ENCODE measurements around the gene KIF27.
"Not testable (repeated sequence)": the region's sequence is repeated elsewhere in the genome, so short reads cannot be mapped to it uniquely, and the experiment has no call there.

Gene KIF27

GRCh38 chr9:83920927-83921707 is at the start of gene KIF27:
KIF27 (minus strand) TSS chr9:83921432; CDS start chr9:83915591, 5,841 bp downstream.
- DNase-seq: peak; percentile 89

GRCh38 chr9:83969602-83970001 is 48.4 kb upstream of the KIF27 start:
- DNase-seq: no peak

GRCh38 chr9:83967073-83967472 is 45.8 kb upstream of the KIF27 start:
- DNase-seq: no peak

- no peak for DNase-seq
Observed at GRCh38 chr9:83966209-83966582, 45.0 kb upstream of the KIF27 start.

- DNase-seq: no peak
Observed at GRCh38 chr9:83965350-83966208, 44.3 kb upstream of the KIF27 start.

GRCh38 chr9:83964973-83965349 is 43.7 kb upstream of the KIF27 start:
- DNase-seq: no peak

- no peak for DNase-seq
Observed at GRCh38 chr9:83962165-83962564, 40.9 kb upstream of the KIF27 start.

- no peak for DNase-seq
Observed at GRCh38 chr9:83960991-83961390, 39.8 kb upstream of the KIF27 start.

- no peak for DNase-seq
Observed at GRCh38 chr9:83959061-83959460, 37.8 kb upstream of the KIF27 start.

GRCh38 chr9:83957248-83957513 is 35.9 kb upstream of the KIF27 start:
- DNase-seq: no peak

GRCh38 chr9:83956436-83957247 is 35.4 kb upstream of the KIF27 start:
- no peak for DNase-seq

GRCh38 chr9:83956086-83956435 is 34.8 kb upstream of the KIF27 start:
- DNase-seq: no peak

- not testable (repeated sequence) for DNase-seq
Observed at GRCh38 chr9:83948096-83948495, 26.9 kb upstream of the KIF27 start.

GRCh38 chr9:83940590-83941303 is 19.5 kb upstream of the KIF27 start:
- no peak for DNase-seq

GRCh38 chr9:83937861-83938455 is 16.7 kb upstream of the KIF27 start:
- DNase-seq: no peak

- DNase-seq: no peak
Observed at GRCh38 chr9:83936523-83936922, 15.3 kb upstream of the KIF27 start.

GRCh38 chr9:83935276-83935935 is 14.2 kb upstream of the KIF27 start:
- DNase-seq: no peak

GRCh38 chr9:83934569-83935275 is 13.5 kb upstream of the KIF27 start:
- DNase-seq: no peak

GRCh38 chr9:83933790-83934189 is 12.6 kb upstream of the KIF27 start:
- DNase-seq: no peak

GRCh38 chr9:83932851-83933250 is 11.6 kb upstream of the KIF27 start:
- DNase-seq: no peak

- DNase-seq: no peak
Observed at GRCh38 chr9:83932011-83932410, 10.8 kb upstream of the KIF27 start.

All from GOT3 (cell line).